ENCODE results near the gene TAF11L14.
A peak's percentile ranks its signal among the peaks of the same experiment; 100 is the strongest.

The TAF11L14 gene

GRCh38 chr5:17670353-17670752, 36.1 kb downstream of the TAF11L14 start:
- no peaks in the 10 kb centered on the region for H3K27me3 ChIP-seq (ENCODE audit: control insufficient read depth in 3 of 3, insufficient read depth in 3 of 3, low read depth in 1 of 3, low read length in 3 of 3)
- H3K36me3 ChIP-seq (replicated peaks in 1 of 2; ENCODE audit: control insufficient read depth in 2 of 2, insufficient read depth in 2 of 2, low read length in 2 of 2): no peaks in the 10 kb centered on the region
- H2BK12ac ChIP-seq (ENCODE audit: low read length): no peak overlapping the region
- no peak overlapping the region for H4K91ac ChIP-seq (ENCODE audit: low read depth, low read length, poor library complexity)
- no peaks in the 10 kb centered on the region for H3K4me1 ChIP-seq (ENCODE audit: control insufficient read depth in 2 of 2, insufficient read depth in 1 of 2, low read depth in 1 of 2, low read length in 2 of 2)
- no peak overlapping the region for H3K9ac ChIP-seq (ENCODE audit: low read depth, low read length, poor library complexity)
- no peak for DNase-seq (ENCODE audit: low spot score)
- no peaks in the 10 kb centered on the region for H3K9me3 ChIP-seq (replicated peaks in 1 of 2; ENCODE audit: control insufficient read depth in 2 of 2, insufficient read depth in 1 of 2, low read depth in 1 of 2, low read length in 2 of 2)
- no peak overlapping the region for H2BK15ac ChIP-seq (ENCODE audit: low read length)
- no peak overlapping the region for H3K14ac ChIP-seq (ENCODE audit: low read length)
- H3K4me2 ChIP-seq (ENCODE audit: insufficient read depth, low read length, poor library complexity, severe bottlenecking): no peak overlapping the region
- H3K23ac ChIP-seq (ENCODE audit: low read depth, low read length, poor library complexity): peak overlapping the region; percentile 65
- no peaks in the 10 kb centered on the region for H3K79me1 ChIP-seq (ENCODE audit: low read depth, low read length)
- peak overlapping the region; percentile 89 for H2AK5ac ChIP-seq (ENCODE audit: low read depth, low read length)
- H2AFZ ChIP-seq (ENCODE audit: low read length): no peak overlapping the region
- no peak overlapping the region for H2BK5ac ChIP-seq (ENCODE audit: low read length)
- no peak overlapping the region for H3K4me3 ChIP-seq (ENCODE audit: low read length in 2 of 2)
- no peak overlapping the region for H4K8ac ChIP-seq (ENCODE audit: low read depth, low read length)
- no peak overlapping the region for H3K4ac ChIP-seq (ENCODE audit: low read length)
- no peak overlapping the region for H2BK120ac ChIP-seq (ENCODE audit: low read depth, low read length)
- H3K18ac ChIP-seq (ENCODE audit: low read length): peak overlapping the region; percentile 64
- H3K27ac ChIP-seq (replicated peaks; ENCODE audit: low read length): no peak overlapping the region
- WGBS, 2 donors (ENCODE audit: extremely low coverage in 2 of 2, insufficient read length in 2 of 2, insufficient replicate concordance in 1 of 2): no CpG with 5 or more reads among the region's 14 CpGs

DNA sequence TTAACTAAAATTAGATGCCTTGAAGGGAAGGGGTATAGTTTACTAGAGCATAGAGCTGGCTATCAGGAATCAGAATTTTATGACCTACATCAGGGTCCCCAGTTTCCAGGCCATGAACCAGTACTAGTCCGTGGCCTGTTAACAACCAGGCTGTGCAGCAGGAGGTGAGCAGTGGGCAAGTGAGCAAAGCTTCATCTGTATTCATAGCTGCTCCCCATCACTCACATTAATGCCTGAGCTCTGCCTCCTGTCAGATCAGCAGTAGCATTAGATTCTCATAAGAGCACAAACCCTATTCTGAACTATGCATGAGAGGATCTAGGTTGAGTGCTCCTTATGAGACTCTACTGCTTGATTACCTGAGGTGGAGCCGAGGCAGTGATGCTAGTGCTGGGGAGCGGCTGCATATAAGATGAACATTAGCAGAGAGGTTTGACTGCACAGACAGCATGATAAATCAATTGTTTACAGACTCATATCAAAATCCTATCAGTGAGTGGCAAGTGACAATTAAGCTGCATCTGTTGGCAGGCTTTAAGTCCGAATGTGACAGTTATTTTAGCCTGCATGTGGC, 44.6 kb downstream of the TAF11L14 start:
- Histone ChIP-seq H3K79me1 (ENCODE audit: low read depth, low read length) (no peaks in the 10 kb centered on the region), H3K18ac (ENCODE audit: low read length) (no peak overlapping the region), H3K27me3 (ENCODE audit: control insufficient read depth in 3 of 3, insufficient read depth in 3 of 3, low read depth in 1 of 3, low read length in 3 of 3) (no peaks in the 10 kb centered on the region), H3K4me3 (ENCODE audit: low read length in 2 of 2) (no peak overlapping the region), H3K9me3 (replicated peaks in 1 of 2; ENCODE audit: control insufficient read depth in 2 of 2, insufficient read depth in 1 of 2, low read depth in 1 of 2, low read length in 2 of 2) (no peaks in the 10 kb centered on the region), H3K14ac (ENCODE audit: low read length) (no peak overlapping the region), H2AK5ac (ENCODE audit: low read depth, low read length) (no peak overlapping the region), H3K27ac (replicated peaks; ENCODE audit: low read length) (no peak overlapping the region), H2BK5ac (ENCODE audit: low read length) (no peak overlapping the region), H3K9ac (ENCODE audit: low read depth, low read length, poor library complexity) (no peak overlapping the region), H2AFZ (ENCODE audit: low read length) (no peak overlapping the region), H2BK12ac (ENCODE audit: low read length) (no peak overlapping the region), H3K36me3 (replicated peaks in 1 of 2; ENCODE audit: control insufficient read depth in 2 of 2, insufficient read depth in 2 of 2, low read length in 2 of 2) (no peaks in the 10 kb centered on the region), H3K4me1 (ENCODE audit: control insufficient read depth in 2 of 2, insufficient read depth in 1 of 2, low read depth in 1 of 2, low read length in 2 of 2) (no peaks in the 10 kb centered on the region), H3K4me2 (ENCODE audit: insufficient read depth, low read length, poor library complexity, severe bottlenecking) (no peak overlapping the region), H2BK120ac (ENCODE audit: low read depth, low read length) (no peak overlapping the region), H2BK15ac (ENCODE audit: low read length) (no peak overlapping the region), H4K91ac (ENCODE audit: low read depth, low read length, poor library complexity) (no peak overlapping the region), H3K23ac (ENCODE audit: low read depth, low read length, poor library complexity) (no peak overlapping the region), H3K4ac (ENCODE audit: low read length) (no peak overlapping the region), H4K8ac (ENCODE audit: low read depth, low read length) (no peak overlapping the region)
- no CpG with 5 or more reads among the region's 4 CpGs for WGBS, 2 donors (ENCODE audit: extremely low coverage in 2 of 2, insufficient read length in 2 of 2, insufficient replicate concordance in 1 of 2)
- no peak for DNase-seq (ENCODE audit: low spot score)

DNA sequence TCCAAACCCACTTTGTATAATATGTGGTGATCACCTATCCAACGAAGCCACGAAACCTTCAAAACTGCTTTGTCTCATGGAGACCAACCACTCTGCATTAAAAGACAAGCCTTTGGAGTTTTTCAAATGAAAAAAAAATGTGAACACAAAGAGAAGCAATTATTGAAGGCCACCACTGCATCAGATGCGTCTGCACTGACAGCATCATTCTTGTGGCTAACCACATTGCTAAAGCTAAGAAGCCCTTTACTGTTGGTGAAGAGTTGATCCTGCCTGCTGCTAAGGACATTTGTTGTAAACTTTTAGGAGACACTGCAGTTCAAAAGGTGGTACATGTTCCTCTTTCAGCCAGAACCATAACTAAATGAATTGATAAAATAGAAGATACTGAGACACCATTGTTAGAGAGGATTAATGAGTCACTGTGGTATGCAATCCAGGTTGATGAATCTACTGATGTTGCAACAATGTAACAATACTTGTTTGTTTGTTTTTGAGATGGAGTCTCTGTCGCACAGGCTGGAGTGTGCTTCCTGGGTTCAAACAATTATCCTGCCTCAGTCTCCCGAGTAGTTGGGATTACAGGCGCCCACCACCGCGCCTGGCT, 45.4 kb downstream of the TAF11L14 start:
- Histone ChIP-seq H3K4ac (ENCODE audit: low read length) (no peak overlapping the region), H3K9ac (ENCODE audit: low read depth, low read length, poor library complexity) (no peak overlapping the region), H3K23ac (ENCODE audit: low read depth, low read length, poor library complexity) (no peak overlapping the region), H3K27me3 (ENCODE audit: control insufficient read depth in 3 of 3, insufficient read depth in 3 of 3, low read depth in 1 of 3, low read length in 3 of 3) (no peaks in the 10 kb centered on the region), H2BK15ac (ENCODE audit: low read length) (no peak overlapping the region), H3K18ac (ENCODE audit: low read length) (no peak overlapping the region), H3K4me2 (ENCODE audit: insufficient read depth, low read length, poor library complexity, severe bottlenecking) (no peak overlapping the region), H2BK12ac (ENCODE audit: low read length) (no peak overlapping the region), H4K8ac (ENCODE audit: low read depth, low read length) (no peak overlapping the region), H3K27ac (replicated peaks; ENCODE audit: low read length) (no peak overlapping the region), H3K79me1 (ENCODE audit: low read depth, low read length) (no peaks in the 10 kb centered on the region), H4K91ac (ENCODE audit: low read depth, low read length, poor library complexity) (no peak overlapping the region), H2AK5ac (ENCODE audit: low read depth, low read length) (no peak overlapping the region), H3K36me3 (replicated peaks in 1 of 2; ENCODE audit: control insufficient read depth in 2 of 2, insufficient read depth in 2 of 2, low read length in 2 of 2) (no peaks in the 10 kb centered on the region), H3K9me3 (replicated peaks in 1 of 2; ENCODE audit: control insufficient read depth in 2 of 2, insufficient read depth in 1 of 2, low read depth in 1 of 2, low read length in 2 of 2) (no peaks in the 10 kb centered on the region), H2BK5ac (ENCODE audit: low read length) (no peak overlapping the region), H3K4me1 (ENCODE audit: control insufficient read depth in 2 of 2, insufficient read depth in 1 of 2, low read depth in 1 of 2, low read length in 2 of 2) (no peaks in the 10 kb centered on the region), H2BK120ac (ENCODE audit: low read depth, low read length) (no peak overlapping the region), H3K14ac (ENCODE audit: low read length) (no peak overlapping the region), H2AFZ (ENCODE audit: low read length) (no peak overlapping the region), H3K4me3 (ENCODE audit: low read length in 2 of 2) (no peak overlapping the region)
- no CpG with 5 or more reads among the region's 8 CpGs for WGBS, 2 donors (ENCODE audit: extremely low coverage in 2 of 2, insufficient read length in 2 of 2, insufficient replicate concordance in 1 of 2)
- DNase-seq (ENCODE audit: low spot score): no peak

GRCh38 chr5:17680737-17681136, 46.5 kb downstream of the TAF11L14 start:
- Histone ChIP-seq H3K18ac (ENCODE audit: low read length) (no peak overlapping the region), H3K79me1 (ENCODE audit: low read depth, low read length) (no peaks in the 10 kb centered on the region), H3K4me1 (ENCODE audit: control insufficient read depth in 2 of 2, insufficient read depth in 1 of 2, low read depth in 1 of 2, low read length in 2 of 2) (no peaks in the 10 kb centered on the region), H2AFZ (ENCODE audit: low read length) (peak overlapping the region; percentile 3), H3K4me3 (ENCODE audit: low read length in 2 of 2) (no peak overlapping the region), H2BK15ac (ENCODE audit: low read length) (no peak overlapping the region), H3K9ac (ENCODE audit: low read depth, low read length, poor library complexity) (no peak overlapping the region), H3K27me3 (ENCODE audit: control insufficient read depth in 3 of 3, insufficient read depth in 3 of 3, low read depth in 1 of 3, low read length in 3 of 3) (no peaks in the 10 kb centered on the region), H2BK120ac (ENCODE audit: low read depth, low read length) (no peak overlapping the region), H2BK12ac (ENCODE audit: low read length) (no peak overlapping the region), H3K36me3 (replicated peaks in 1 of 2; ENCODE audit: control insufficient read depth in 2 of 2, insufficient read depth in 2 of 2, low read length in 2 of 2) (no peaks in the 10 kb centered on the region), H2BK5ac (ENCODE audit: low read length) (no peak overlapping the region), H4K91ac (ENCODE audit: low read depth, low read length, poor library complexity) (no peak overlapping the region), H3K4me2 (ENCODE audit: insufficient read depth, low read length, poor library complexity, severe bottlenecking) (no peak overlapping the region), H3K14ac (ENCODE audit: low read length) (no peak overlapping the region), H2AK5ac (ENCODE audit: low read depth, low read length) (no peak overlapping the region), H4K8ac (ENCODE audit: low read depth, low read length) (no peak overlapping the region), H3K9me3 (replicated peaks in 1 of 2; ENCODE audit: control insufficient read depth in 2 of 2, insufficient read depth in 1 of 2, low read depth in 1 of 2, low read length in 2 of 2) (no peaks in the 10 kb centered on the region), H3K4ac (ENCODE audit: low read length) (no peak overlapping the region), H3K23ac (ENCODE audit: low read depth, low read length, poor library complexity) (no peak overlapping the region), H3K27ac (replicated peaks; ENCODE audit: low read length) (no peak overlapping the region)
- DNase-seq (ENCODE audit: low spot score): no peak
- WGBS, 2 donors (ENCODE audit: extremely low coverage in 2 of 2, insufficient read length in 2 of 2, insufficient replicate concordance in 1 of 2): no CpG with 5 or more reads among the region's 2 CpGs
